Suprapubic skin (tissue), 4 donors: Measurements from ENCODE around the gene ZMYND19.

Experiments used
- EP300 ChIP-seq: sonication (generic); formaldehyde crosslinking; IDR thresholded peaks from one replicate; pipeline ENCODE4 v1.6.1; 2017; ENCODE audit warnings: antibody characterized with exemption
- POLR2A ChIP-seq, 2 donors: fragments of 450-650 bp; IDR thresholded peaks; one replicate each; pipeline ENCODE4 v1.6.1; 2017; ENCODE audit warnings: antibody characterized with exemption in 2 of 2, mild to moderate bottlenecking in 2 of 2, moderate library complexity in 2 of 2
- POLR2AphosphoS5 ChIP-seq, 3 donors: sonication (generic); formaldehyde crosslinking; IDR thresholded peaks; one replicate each; pipeline ENCODE4 v1.6.1; 2017; ENCODE audit warnings: antibody characterized with exemption in 3 of 3
- TF ChIP-seq, protein P1 (sequence below), 2 donors: fragments of 200-600 bp in 1 of 2; fragments of 450-650 bp in 1 of 2; sonication (generic) in 1 of 2; IDR thresholded peaks; one replicate each; pipeline ENCODE4 v1.5.1; 2016 to 2019; ENCODE audit warnings: antibody characterized with exemption in 2 of 2, mild to moderate bottlenecking in 1 of 2, moderate library complexity in 1 of 2

DNA sequence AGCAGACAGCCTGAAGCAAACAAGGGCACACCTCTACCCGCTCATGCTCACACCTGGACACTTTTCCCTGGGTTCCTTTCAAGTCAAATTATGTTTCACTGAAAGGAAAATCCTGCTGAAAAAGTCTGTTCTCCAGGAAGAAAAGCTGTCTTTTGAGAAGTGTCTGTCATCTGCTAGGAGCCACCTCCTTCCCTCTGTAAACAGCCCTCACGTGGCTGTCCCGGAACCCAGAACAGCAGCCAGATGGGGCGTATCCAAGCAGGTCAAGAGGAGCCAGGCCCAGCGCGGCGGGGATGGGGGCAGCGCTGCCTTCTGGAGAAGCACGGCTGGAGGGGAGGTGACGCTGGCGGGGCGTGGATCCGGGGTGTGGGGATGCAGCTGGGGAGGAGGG lies 40.1 kb downstream of the ZMYND19 start, which contains the start of gene PNPLA7:
- TF ChIP-seq, protein P1, sequence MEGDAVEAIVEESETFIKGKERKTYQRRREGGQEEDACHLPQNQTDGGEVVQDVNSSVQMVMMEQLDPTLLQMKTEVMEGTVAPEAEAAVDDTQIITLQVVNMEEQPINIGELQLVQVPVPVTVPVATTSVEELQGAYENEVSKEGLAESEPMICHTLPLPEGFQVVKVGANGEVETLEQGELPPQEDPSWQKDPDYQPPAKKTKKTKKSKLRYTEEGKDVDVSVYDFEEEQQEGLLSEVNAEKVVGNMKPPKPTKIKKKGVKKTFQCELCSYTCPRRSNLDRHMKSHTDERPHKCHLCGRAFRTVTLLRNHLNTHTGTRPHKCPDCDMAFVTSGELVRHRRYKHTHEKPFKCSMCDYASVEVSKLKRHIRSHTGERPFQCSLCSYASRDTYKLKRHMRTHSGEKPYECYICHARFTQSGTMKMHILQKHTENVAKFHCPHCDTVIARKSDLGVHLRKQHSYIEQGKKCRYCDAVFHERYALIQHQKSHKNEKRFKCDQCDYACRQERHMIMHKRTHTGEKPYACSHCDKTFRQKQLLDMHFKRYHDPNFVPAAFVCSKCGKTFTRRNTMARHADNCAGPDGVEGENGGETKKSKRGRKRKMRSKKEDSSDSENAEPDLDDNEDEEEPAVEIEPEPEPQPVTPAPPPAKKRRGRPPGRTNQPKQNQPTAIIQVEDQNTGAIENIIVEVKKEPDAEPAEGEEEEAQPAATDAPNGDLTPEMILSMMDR (IDR thresholded peaks at IDR 0.05) = no peak
- TF ChIP-seq POLR2AphosphoS5 (IDR thresholded peaks at IDR 0.05) = no peak
- TF ChIP-seq POLR2A (IDR thresholded peaks at IDR 0.05) = no peak
- TF ChIP-seq EP300 = no peak
